Skin of body (tissue), 2 donors: ENCODE measurements around the gene TMEM204. TPM values are rescaled to one million over a fixed set of nuclear protein-coding genes. Genes with fewer than 3 reads are reported as not detected.

ENCODE experiments used
- DNase-seq: peaks from one replicate; lab custom pipeline; 2025; lab: John Stamatoyannopoulos, UW
- total RNA-seq: library from RNA; depleted of rRNA; stranded (reverse); fragments of >200 nt; gene quantifications from one replicate; pipeline ENCODE4 v1.2.3, GENCODE V29; 2014

TMEM204 gene
- total RNA-seq, 1 donor from 2014 or later: 6.2 TPM

GRCh38 chr16:1499756-1500464 is 33.6 kb upstream of the TMEM204 start:
- no peak for DNase-seq

- DNase-seq: no peak
Observed at GRCh38 chr16:1500465-1501150, 32.9 kb upstream of the TMEM204 start.

GRCh38 chr16:1501630-1502029 is 31.8 kb upstream of the TMEM204 start:
- DNase-seq: no peak

GRCh38 chr16:1502092-1503004 is 31.1 kb upstream of the TMEM204 start:
- no peak for DNase-seq

GRCh38 chr16:1503110-1503955 is 30.1 kb upstream of the TMEM204 start:
- no peak for DNase-seq

- DNase-seq: no peak
Observed at GRCh38 chr16:1505073-1505844, 28.2 kb upstream of the TMEM204 start.

GRCh38 chr16:1505912-1506311 is 27.6 kb upstream of the TMEM204 start:
- DNase-seq: no peak

- DNase-seq: no peak
Observed at GRCh38 chr16:1506494-1507213, 26.8 kb upstream of the TMEM204 start.

GRCh38 chr16:1508494-1509187 is 24.8 kb upstream of the TMEM204 start:
- DNase-seq: no peak

- no peak for DNase-seq
Observed at GRCh38 chr16:1509307-1510221, 23.9 kb upstream of the TMEM204 start.

- no peak for DNase-seq
Observed at GRCh38 chr16:1510272-1510671, 23.2 kb upstream of the TMEM204 start.

GRCh38 chr16:1510941-1511351 is 22.5 kb upstream of the TMEM204 start:
- DNase-seq: no peak

GRCh38 chr16:1511662-1512569 is 21.6 kb upstream of the TMEM204 start:
- DNase-seq: no peak

- no peak for DNase-seq
Observed at GRCh38 chr16:1512774-1513173, 20.7 kb upstream of the TMEM204 start.

- no peak for DNase-seq
Observed at GRCh38 chr16:1514507-1514906, 19.0 kb upstream of the TMEM204 start.

- no peak for DNase-seq
Observed at GRCh38 chr16:1518626-1519135, 14.8 kb upstream of the TMEM204 start.

GRCh38 chr16:1519831-1520230 is 13.6 kb upstream of the TMEM204 start:
- no peak for DNase-seq
